ENCODE data around the gene TMEM234. TPM values are rescaled to one million over a fixed set of nuclear protein-coding genes. Genes with fewer than 3 reads are reported as not detected.

Gene TMEM234
- 12.7 and 16.3 TPM in 2 replicates for total RNA-seq

DNA sequence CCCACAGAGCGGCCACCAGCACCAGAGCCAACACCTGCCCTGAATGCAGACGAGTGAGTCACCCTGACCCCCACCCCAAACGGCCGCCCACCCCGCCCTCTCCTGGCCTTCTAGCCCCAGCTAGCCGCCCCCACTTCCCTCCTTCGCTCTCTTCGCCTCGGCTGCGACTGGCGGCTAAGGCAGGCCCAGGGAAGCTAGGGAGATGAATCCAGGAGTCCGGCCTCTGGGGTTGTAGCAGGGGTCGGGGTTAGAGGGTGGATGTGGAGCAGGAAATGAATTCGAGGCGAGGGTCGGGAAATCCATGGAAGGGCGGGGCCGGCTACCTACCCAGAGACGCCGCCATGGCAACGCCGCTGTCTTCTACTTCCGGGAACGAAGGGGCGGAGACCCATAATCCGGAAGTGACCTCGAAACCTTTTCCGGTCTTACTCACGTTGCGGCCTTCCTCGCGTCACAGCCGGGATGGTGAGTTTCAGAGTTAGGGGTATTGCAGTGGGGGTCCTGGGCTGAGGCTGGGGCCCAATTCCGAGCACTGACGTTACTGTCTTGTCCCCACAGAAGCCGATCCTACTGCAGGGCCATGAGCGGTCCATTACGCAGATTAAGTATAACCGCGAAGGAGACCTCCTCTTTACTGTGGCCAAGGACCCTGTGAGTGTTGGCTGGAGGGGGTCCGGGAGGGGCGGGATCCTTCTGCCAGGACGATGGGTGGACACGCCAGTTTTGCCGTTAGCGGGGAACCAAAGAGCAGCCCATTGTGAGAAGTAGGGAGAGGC, at the start of gene TMEM234, which contains the start of gene EIF3I:
TSS of gene TMEM234 (minus strand) at position 374 of the 776 bp plus-strand sequence. CDS start at position 343, 31 bp downstream.
TSS of gene EIF3I (plus strand) at position 428 of the 776 bp plus-strand sequence. CDS start at position 463, 35 bp downstream.

GRCh38 chr1:32250893-32251716, 29.0 kb upstream of the TMEM234 start, which contains the start of gene LCK:
Gene LCK (plus strand): TSS chr1:32251265. CDS start chr1:32274330, 23,065 bp downstream.

GRCh38 chr1:32246888-32247273, 24.7 kb upstream of the TMEM234 start, which contains the start of gene FAM167B:
Gene FAM167B (plus strand): TSS chr1:32247222. CDS start chr1:32247422, 200 bp downstream.

DNA sequence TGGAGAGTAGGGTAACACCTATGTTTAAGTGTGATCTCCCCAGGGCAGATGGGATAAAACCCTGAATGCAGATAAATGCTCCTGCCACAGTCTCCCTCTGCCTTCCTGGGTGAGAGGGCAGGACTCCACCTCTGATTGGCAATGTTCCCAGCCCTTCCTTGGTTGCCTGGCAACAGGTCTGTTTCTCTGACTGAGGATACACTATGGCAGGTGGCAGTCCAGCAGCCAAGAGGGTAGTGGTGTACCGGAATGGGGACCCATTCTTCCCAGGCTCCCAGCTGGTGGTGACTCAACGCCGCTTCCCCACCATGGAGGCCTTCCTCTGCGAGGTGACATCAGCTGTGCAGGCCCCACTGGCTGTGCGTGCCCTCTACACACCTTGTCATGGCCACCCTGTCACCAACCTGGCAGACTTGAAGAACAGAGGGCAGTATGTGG, 13.2 kb downstream of the TMEM234 start, which contains the start of gene DCDC2B:
TSS of gene DCDC2B (plus strand) at position 199 of the 438 bp plus-strand sequence. CDS start at position 204, 5 bp downstream.

GRCh38 chr1:32205401-32206370, 16.5 kb downstream of the TMEM234 start, which contains the start of gene IQCC:
Gene IQCC (plus strand): TSS chr1:32205671. CDS start chr1:32205682, 11 bp downstream.

GRCh38 chr1:32200226-32201010, 21.7 kb downstream of the TMEM234 start, which contains the start of gene CCDC28B:
Gene CCDC28B (plus strand): TSS chr1:32200595. CDS start chr1:32201936, 1,341 bp downstream.

GRCh38 chr1:32179443-32180185, 42.5 kb downstream of the TMEM234 start, which contains the start of gene TXLNA:
Gene TXLNA (plus strand): TSS chr1:32179675. CDS start chr1:32180346, 671 bp downstream.

Other genes with a start within 250 kb of the TMEM234 start
- gene KHDRBS1, start 208.5 kb downstream of the TMEM234 start, total RNA-seq, result 53.1 and 68.0 TPM in 2 replicates
- gene TMEM39B, start 149.4 kb downstream of the TMEM234 start, total RNA-seq, result 10.6 and 11.8 TPM in 2 replicates
- gene KPNA6, start 114.3 kb downstream of the TMEM234 start, total RNA-seq, result 28.3 and 32.8 TPM in 2 replicates
- gene TXLNA, start 42.7 kb downstream of the TMEM234 start, total RNA-seq, result 69.9 and 73.1 TPM in 2 replicates
- gene CCDC28B, start 21.8 kb downstream of the TMEM234 start, total RNA-seq, result 18.3 and 20.1 TPM in 2 replicates
- 1.3 and 1.4 TPM in 2 replicates for gene IQCC, start 16.7 kb downstream of the TMEM234 start, total RNA-seq
- gene DCDC2B, start 13.3 kb downstream of the TMEM234 start, total RNA-seq, result not detected in 2 replicates
- gene EIF3I, start 54 bp upstream of the TMEM234 start, total RNA-seq, result 313 and 378 TPM in 2 replicates
- gene FAM167B, start 24.9 kb upstream of the TMEM234 start, total RNA-seq, result 1.7 and 9.8 TPM in 2 replicates
- 0.09 TPM in 1 of 2 replicates, not detected in the other for gene LCK, start 28.9 kb upstream of the TMEM234 start, total RNA-seq
- 118 and 146 TPM in 2 replicates for gene HDAC1, start 69.7 kb upstream of the TMEM234 start, total RNA-seq
- gene MARCKSL1, start 113.9 kb upstream of the TMEM234 start, total RNA-seq, result 76.6 and 108 TPM in 2 replicates
- gene FAM229A, start 140.1 kb upstream of the TMEM234 start, total RNA-seq, result 0.81 and 1.6 TPM in 2 replicates
- gene TSSK3, start 140.2 kb upstream of the TMEM234 start, total RNA-seq, result 0.18 and 0.19 TPM in 2 replicates
- 41.4 and 55.3 TPM in 2 replicates for gene BSDC1, start 172.1 kb upstream of the TMEM234 start, total RNA-seq
- under 0.01 TPM in 2 replicates for gene ZBTB8B, start 242.7 kb upstream of the TMEM234 start, total RNA-seq

All from endothelial cell of coronary artery (primary cell).